Measurements from ENCODE around the gene DNAH3. TPM values are rescaled to one million over a fixed set of nuclear protein-coding genes. Genes with fewer than 3 reads are reported as not detected.

DNAH3 gene
- total RNA-seq, 4 donors from 2014 or later, result under 0.01 to 2.1 (median 0.93) TPM

DNA sequence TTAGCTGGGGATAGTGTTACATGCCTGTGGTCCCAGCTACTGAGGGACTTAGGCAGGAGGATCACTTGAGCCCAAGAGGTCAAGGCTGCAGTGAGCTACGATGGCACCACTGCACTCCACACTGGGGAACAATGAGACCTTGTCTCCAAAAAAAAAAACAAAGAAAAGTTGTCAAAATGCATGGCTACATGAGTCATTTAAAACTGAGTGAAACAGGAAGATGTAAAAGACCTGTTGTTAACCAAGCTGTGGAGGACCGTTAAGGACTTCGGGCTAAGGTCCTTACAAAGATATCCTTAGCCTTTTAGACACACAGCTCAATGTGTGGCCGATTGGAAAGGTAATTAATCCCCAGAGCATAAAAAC lies 35.7 kb upstream of the DNAH3 start:
- no peak for DNase-seq
- Histone ChIP-seq H3K27ac (no peak overlapping the region), H3K27me3 (no peaks in the 10 kb centered on the region), H3K36me3 (no peaks in the 10 kb centered on the region), H3K4me1 (no peaks in the 10 kb centered on the region), H3K4me3 (no peak overlapping the region), H3K9me3 (no peaks in the 10 kb centered on the region)
- intact Hi-C loops (cut with DNase I; ENCODE audit: low total_unique reads), result no loop called here
- no peak for TF ChIP-seq POLR2A (IDR thresholded peaks at IDR 0.05)
- TF ChIP-seq, protein P1, sequence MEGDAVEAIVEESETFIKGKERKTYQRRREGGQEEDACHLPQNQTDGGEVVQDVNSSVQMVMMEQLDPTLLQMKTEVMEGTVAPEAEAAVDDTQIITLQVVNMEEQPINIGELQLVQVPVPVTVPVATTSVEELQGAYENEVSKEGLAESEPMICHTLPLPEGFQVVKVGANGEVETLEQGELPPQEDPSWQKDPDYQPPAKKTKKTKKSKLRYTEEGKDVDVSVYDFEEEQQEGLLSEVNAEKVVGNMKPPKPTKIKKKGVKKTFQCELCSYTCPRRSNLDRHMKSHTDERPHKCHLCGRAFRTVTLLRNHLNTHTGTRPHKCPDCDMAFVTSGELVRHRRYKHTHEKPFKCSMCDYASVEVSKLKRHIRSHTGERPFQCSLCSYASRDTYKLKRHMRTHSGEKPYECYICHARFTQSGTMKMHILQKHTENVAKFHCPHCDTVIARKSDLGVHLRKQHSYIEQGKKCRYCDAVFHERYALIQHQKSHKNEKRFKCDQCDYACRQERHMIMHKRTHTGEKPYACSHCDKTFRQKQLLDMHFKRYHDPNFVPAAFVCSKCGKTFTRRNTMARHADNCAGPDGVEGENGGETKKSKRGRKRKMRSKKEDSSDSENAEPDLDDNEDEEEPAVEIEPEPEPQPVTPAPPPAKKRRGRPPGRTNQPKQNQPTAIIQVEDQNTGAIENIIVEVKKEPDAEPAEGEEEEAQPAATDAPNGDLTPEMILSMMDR (IDR thresholded peaks at IDR 0.05), result no peak

GRCh38 chr16:21185659-21186325 lies 35.1 kb upstream of the DNAH3 start:
- Histone ChIP-seq H3K27me3 (no peaks in the 10 kb centered on the region), H3K4me1 (no peaks in the 10 kb centered on the region), H3K36me3 (no peaks in the 10 kb centered on the region), H3K27ac (no peak overlapping the region), H3K4me3 (no peak overlapping the region), H3K9me3 (no peaks in the 10 kb centered on the region)
- TF ChIP-seq POLR2A (IDR thresholded peaks at IDR 0.05), result no peak
- TF ChIP-seq, protein P1 (IDR thresholded peaks at IDR 0.05), result no peak
- intact Hi-C loops (cut with DNase I; ENCODE audit: low total_unique reads), result no loop called here
- no peak for DNase-seq

DNA sequence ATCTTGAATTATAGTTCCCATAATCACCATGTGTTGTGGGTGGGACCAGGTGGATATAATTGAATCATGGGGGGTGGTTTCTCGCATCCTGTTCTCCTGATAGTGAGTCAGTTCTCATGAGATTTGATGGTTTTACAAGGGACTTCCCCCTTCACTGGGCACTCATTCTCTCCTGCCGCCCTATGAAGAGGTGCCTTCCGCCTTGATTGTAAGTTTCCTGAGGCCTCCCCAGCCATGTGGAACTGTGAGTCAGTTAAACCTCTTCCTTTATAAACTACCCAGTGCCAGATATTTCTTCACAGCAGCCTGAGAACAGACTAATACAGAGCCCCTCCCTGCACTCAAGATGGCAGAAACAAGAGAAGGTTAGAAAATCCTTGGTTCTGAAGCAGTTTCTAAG lies 34.2 kb upstream of the DNAH3 start:
- Histone ChIP-seq H3K27ac (no peak overlapping the region), H3K4me1 (no peaks in the 10 kb centered on the region), H3K27me3 (no peaks in the 10 kb centered on the region), H3K4me3 (no peak overlapping the region), H3K36me3 (no peaks in the 10 kb centered on the region), H3K9me3 (no peaks in the 10 kb centered on the region)
- intact Hi-C loops (cut with DNase I; ENCODE audit: low total_unique reads), result no loop called here
- no peak for DNase-seq
- TF ChIP-seq, protein P1 (IDR thresholded peaks at IDR 0.05), result no peak
- TF ChIP-seq POLR2A (IDR thresholded peaks at IDR 0.05), result no peak

DNA sequence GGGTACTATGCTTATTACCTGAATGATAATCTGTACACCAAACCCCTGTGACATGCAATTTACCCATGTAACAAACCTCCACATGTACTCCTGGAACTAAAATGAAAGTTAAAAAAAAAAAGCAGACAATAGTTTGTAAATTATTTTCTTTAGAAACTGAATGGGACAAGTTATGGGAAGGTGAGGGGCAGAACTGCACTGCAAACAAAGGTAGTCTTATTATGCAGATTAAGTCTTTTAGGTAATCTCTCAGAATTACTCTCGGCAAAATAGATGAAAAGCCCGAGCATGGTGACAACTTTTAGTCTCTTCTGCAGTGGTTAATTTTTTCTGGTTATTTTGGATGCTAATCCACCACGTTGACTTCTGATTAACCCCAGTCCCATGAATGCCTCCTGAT lies 33.3 kb upstream of the DNAH3 start:
- no peak for TF ChIP-seq POLR2A (IDR thresholded peaks at IDR 0.05)
- TF ChIP-seq, protein P1 (IDR thresholded peaks at IDR 0.05), result no peak
- intact Hi-C loops (cut with DNase I; ENCODE audit: low total_unique reads), result no loop called here
- DNase-seq, result no peak
- Histone ChIP-seq H3K27ac (no peak overlapping the region), H3K9me3 (no peaks in the 10 kb centered on the region), H3K4me3 (no peak overlapping the region), H3K27me3 (no peaks in the 10 kb centered on the region), H3K36me3 (no peaks in the 10 kb centered on the region), H3K4me1 (no peaks in the 10 kb centered on the region)

- intact Hi-C loops (cut with DNase I; ENCODE audit: low total_unique reads), result no loop called here
- no peak overlapping the region for H3K27ac ChIP-seq
- no peak for TF ChIP-seq POLR2A (IDR thresholded peaks at IDR 0.05)
- TF ChIP-seq, protein P1 (IDR thresholded peaks at IDR 0.05), result no peak
- no peak for DNase-seq
- H3K4me3 ChIP-seq, result no peak overlapping the region
- no peaks in the 10 kb centered on the region for H3K9me3 ChIP-seq
- H3K36me3 ChIP-seq, result no peaks in the 10 kb centered on the region
- H3K27me3 ChIP-seq, result no peaks in the 10 kb centered on the region
- no peaks in the 10 kb centered on the region for H3K4me1 ChIP-seq
Measured at GRCh38 chr16:21179983-21180365, 29.3 kb upstream of the DNAH3 start.
